ENCODE results near the gene PRB2.

DNA sequence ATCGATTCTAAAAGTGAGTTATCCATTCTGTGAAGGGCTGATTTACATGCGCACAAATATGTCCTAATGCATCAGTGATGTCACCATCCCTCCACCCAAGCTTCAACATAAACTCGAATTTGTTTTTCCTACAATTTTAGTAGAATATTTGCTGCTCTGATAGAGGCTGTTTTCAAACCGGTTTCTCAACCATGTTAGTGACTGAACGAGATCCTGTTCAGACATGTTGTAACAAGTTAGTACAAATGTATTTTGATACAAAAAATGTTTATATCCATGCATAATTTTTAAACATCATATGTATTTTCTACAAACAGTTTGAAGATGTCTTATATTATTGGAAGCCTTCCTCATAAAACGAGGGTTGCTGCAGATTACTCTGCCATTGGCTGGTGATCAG lies 12.7 kb upstream of the PRB2 start:
- TF ChIP-seq, protein P1, sequence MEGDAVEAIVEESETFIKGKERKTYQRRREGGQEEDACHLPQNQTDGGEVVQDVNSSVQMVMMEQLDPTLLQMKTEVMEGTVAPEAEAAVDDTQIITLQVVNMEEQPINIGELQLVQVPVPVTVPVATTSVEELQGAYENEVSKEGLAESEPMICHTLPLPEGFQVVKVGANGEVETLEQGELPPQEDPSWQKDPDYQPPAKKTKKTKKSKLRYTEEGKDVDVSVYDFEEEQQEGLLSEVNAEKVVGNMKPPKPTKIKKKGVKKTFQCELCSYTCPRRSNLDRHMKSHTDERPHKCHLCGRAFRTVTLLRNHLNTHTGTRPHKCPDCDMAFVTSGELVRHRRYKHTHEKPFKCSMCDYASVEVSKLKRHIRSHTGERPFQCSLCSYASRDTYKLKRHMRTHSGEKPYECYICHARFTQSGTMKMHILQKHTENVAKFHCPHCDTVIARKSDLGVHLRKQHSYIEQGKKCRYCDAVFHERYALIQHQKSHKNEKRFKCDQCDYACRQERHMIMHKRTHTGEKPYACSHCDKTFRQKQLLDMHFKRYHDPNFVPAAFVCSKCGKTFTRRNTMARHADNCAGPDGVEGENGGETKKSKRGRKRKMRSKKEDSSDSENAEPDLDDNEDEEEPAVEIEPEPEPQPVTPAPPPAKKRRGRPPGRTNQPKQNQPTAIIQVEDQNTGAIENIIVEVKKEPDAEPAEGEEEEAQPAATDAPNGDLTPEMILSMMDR (IDR thresholded peaks at IDR 0.05), result no peak
- TF ChIP-seq EZH2 (IDR thresholded peaks at IDR 0.05; ENCODE audit: borderline replicate concordance, insufficient read depth, low read depth, low read length, poor library complexity, severe bottlenecking), result no peak
